HepG2 (cell line): Measurements from ENCODE around the gene GALNT15. TPM values are rescaled to one million over a fixed set of nuclear protein-coding genes. Genes with fewer than 3 reads are reported as not detected.
A peak's percentile ranks its signal among the peaks of the same experiment; 100 is the strongest.

Source experiments
- CREB3 ChIP-seq: sonication (generic); formaldehyde crosslinking; IDR thresholded peaks from 2 replicates; pipeline ENCODE4 v1.5.0; 2020; ENCODE audit warnings: missing genetic modification reagents
- ESRRA ChIP-seq: sonication (generic); formaldehyde crosslinking; IDR thresholded peaks from 2 replicates; pipeline ENCODE4 v1.5.1; 2020; ENCODE audit warnings: mild to moderate bottlenecking, low read depth, missing genetic modification reagents
- ETS1 ChIP-seq: sonication (generic); formaldehyde crosslinking; IDR thresholded peaks from 2 replicates; pipeline ENCODE4 v1.4.0; 2020; ENCODE audit warnings: missing genetic modification reagents
- HMGA1 ChIP-seq: sonication (generic); formaldehyde crosslinking; conservative IDR thresholded peaks from 2 replicates; pipeline ENCODE4 v1.4.0; 2020; ENCODE audit warnings: missing genetic modification reagents
- KLF15 ChIP-seq: sonication (generic); formaldehyde crosslinking; IDR thresholded peaks from 2 replicates; pipeline ENCODE4 v1.8.1; 2023; ENCODE audit warnings: borderline replicate concordance, mild to moderate bottlenecking, inconsistent platforms, missing genetic modification reagents, mixed read lengths
- NFRKB ChIP-seq: fragments of 450-650 bp; IDR thresholded peaks from 2 replicates; pipeline ENCODE4 v1.6.1; 2017
- NKX3-1 ChIP-seq: sonication (generic); formaldehyde crosslinking; IDR thresholded peaks from 2 replicates; pipeline ENCODE4 v1.5.0; 2020; ENCODE audit warnings: missing genetic modification reagents
- NONO ChIP-seq, 2 experiments: fragments of 450-650 bp in 1 of 2; sonication (generic) in 1 of 2; formaldehyde crosslinking in 1 of 2; IDR thresholded peaks in 1 of 2; conservative IDR thresholded peaks in 1 of 2; 2 replicates each; pipeline versions ENCODE4 v1.6.1 to v1.8.0; 2017 to 2022; ENCODE audit warnings: mild to moderate bottlenecking in 1 of 2, missing genetic modification reagents in 1 of 2, moderate library complexity in 1 of 2
- POGK ChIP-seq: sonication (generic); formaldehyde crosslinking; conservative IDR thresholded peaks from 2 replicates; pipeline ENCODE4 v1.8.0; 2022; ENCODE audit warnings: mild to moderate bottlenecking, moderate library complexity, missing genetic modification reagents
- SP2 ChIP-seq: sonication (generic); formaldehyde crosslinking; IDR thresholded peaks from 2 replicates; pipeline ENCODE4 v1.5.1; 2020; ENCODE audit warnings: mild to moderate bottlenecking, missing genetic modification reagents
- SSRP1 ChIP-seq: IDR thresholded peaks from 2 replicates; pipeline ENCODE4 v1.6.1; 2016; ENCODE audit warnings: control low read depth
- ZMAT5 ChIP-seq: sonication (generic); formaldehyde crosslinking; IDR thresholded peaks from 2 replicates; pipeline ENCODE4 v1.5.0; 2020; ENCODE audit warnings: mild to moderate bottlenecking, low read depth, missing genetic modification reagents, borderline replicate concordance
- ZNF205 ChIP-seq: IDR thresholded peaks from 2 replicates; pipeline ENCODE4 v1.6.1; 2018; ENCODE audit warnings: missing biosample characterization, missing genetic modification reagents
- ZNF276 ChIP-seq: sonication (generic); formaldehyde crosslinking; IDR thresholded peaks from 2 replicates; pipeline ENCODE4 v1.4.0; 2020; ENCODE audit warnings: mild to moderate bottlenecking, low read depth, missing genetic modification reagents
- ZNF331 ChIP-seq: sonication (generic); formaldehyde crosslinking; IDR thresholded peaks from 2 replicates; pipeline ENCODE4 v1.4.0; 2020; ENCODE audit warnings: missing genetic modification reagents
- ZNF383 ChIP-seq: sonication (generic); formaldehyde crosslinking; IDR thresholded peaks from 2 replicates; pipeline ENCODE4 v1.4.0; 2020; ENCODE audit warnings: missing genetic modification reagents, mild to moderate bottlenecking, borderline replicate concordance
- ZNF546 ChIP-seq: sonication (generic); formaldehyde crosslinking; conservative IDR thresholded peaks from 2 replicates; pipeline ENCODE4 v1.8.1; 2023; ENCODE audit warnings: mild to moderate bottlenecking, missing genetic modification reagents
- ZSCAN21 ChIP-seq: sonication (generic); formaldehyde crosslinking; IDR thresholded peaks from 2 replicates; pipeline ENCODE4 v1.8.0; 2022; ENCODE audit warnings: mild to moderate bottlenecking, missing genetic modification reagents, moderate library complexity, borderline replicate concordance
- ZSCAN9 ChIP-seq: IDR thresholded peaks from 2 replicates; pipeline ENCODE4 v1.6.1; 2016; ENCODE audit warnings: borderline replicate concordance
- ZXDC ChIP-seq: sonication (generic); formaldehyde crosslinking; IDR thresholded peaks from 2 replicates; pipeline ENCODE4 v1.5.0; 2020; ENCODE audit warnings: mild to moderate bottlenecking, missing genetic modification reagents
- polyA plus RNA-seq, 8 experiments: library from polyadenylated mRNA; depleted of rRNA in 3 of 8; stranded (reverse) in 7 of 8; unstranded in 1 of 8; fragments of >200 nt; fragmentation: Illumina TruSeq in 4 of 8; extraction: Trizol in 4 of 8; gene quantifications; 2 replicates each; pipeline versions ENCODE4 v1.2.1 to v1.2.3, GENCODE V29; 2011 to 2016; ENCODE audit warnings: low read depth in 4 of 8, missing spikeins in 1 of 8, mixed read lengths in 1 of 8; ENCODE audit not compliant: insufficient read depth in 1 of 8
- total RNA-seq, 5 experiments: library from RNA; depleted of rRNA; stranded (reverse); fragments of >200 nt; fragmentation: Illumina TruSeq; extraction: Trizol; gene quantifications; 2 replicates each; pipeline ENCODE4 v1.2.3, GENCODE V29; 2016; ENCODE audit warnings: low read depth in 1 of 5

Gene GALNT15
- total and polyA plus RNA-seq, 2 of the 13 experiments (the other 11 are each of a cell fraction or from before 2014, with no cell fraction given) = 0.02 to 0.04 TPM

GRCh38 chr3:16264708-16265454 is 90.4 kb downstream of the GALNT15 start, which contains the start of the genes DPH3 and OXNAD1 (continued):
- TF ChIP-seq ZXDC (CRISPR knock-in tag) (no peak), ZMAT5 (CRISPR knock-in tag) (no peak), ZNF383 (CRISPR knock-in tag) (peak; percentile 50; the same call in 1 of the 2 replicates), NKX3-1 (no peak), ZSCAN9 (CRISPR knock-in tag) (no peak), SP2 (CRISPR knock-in tag) (peak; percentile 77), HMGA1 (no peak), ZNF276 (CRISPR knock-in tag) (no peak), ZSCAN21 (CRISPR knock-in tag) (peak; percentile 58; the same call in 1 of the 2 replicates), CREB3 (CRISPR knock-in tag) (no peak), NONO (IDR thresholded peaks at IDR 0.05) (no peak), NONO (CRISPR knock-in tag; conservative IDR thresholded peaks at IDR 0.05) (peak; percentile 83), NFRKB (no peak), POGK (peak; percentile 60), ZNF331 (peak; percentile 17), SSRP1 (CRISPR knock-in tag) (no peak), KLF15 (CRISPR knock-in tag) (no peak; the same call in 1 of the 2 replicates), ESRRA (peak; percentile 70; the same call in 1 of the 2 replicates), ZNF205 (CRISPR knock-in tag) (no peak), ETS1 (CRISPR knock-in tag) (no peak), ZNF546 (CRISPR knock-in tag) (no peak)
